H1 (cell line): ENCODE measurements around the gene OR8B3. TPM values are rescaled to one million over a fixed set of nuclear protein-coding genes. Genes with fewer than 3 reads are reported as not detected.

Experiments used
- polyA plus RNA-seq, 7 experiments: library from polyadenylated mRNA; depleted of rRNA in 3 of 7; stranded (reverse) in 5 of 7; unstranded in 2 of 7; fragments of >200 nt in 5 of 7; fragments of 200-250 nt in 2 of 7; gene quantifications; 1 replicate in 5 of 7; 2 replicates in 1 of 7; 4 replicates in 1 of 7; pipeline versions ENCODE4 v1.2.1 to v1.2.3, GENCODE V29; 2011 to 2013; ENCODE audit warnings: missing spikeins in 2 of 7, mixed read lengths in 2 of 7
- total RNA-seq: library from RNA; stranded (reverse); fragmentation: NEBNext Ultra II Directional; extraction: Animal tissue kit (Norgen Biotek cat#: 25700); gene quantifications from 2 replicates; pipeline ENCODE4 v1.2.1, GENCODE V29; 2021
- TF ChIP-seq, protein P1 (sequence below): IDR thresholded peaks from 2 replicates; pipeline ENCODE4 v1.6.1; 2012; ENCODE audit warnings: low read length, inconsistent platforms

The OR8B3 gene
- total and polyA plus RNA-seq, 2 of the 8 experiments (the other 6 are each of a cell fraction or from before 2014, with no cell fraction given) = not detected

- TF ChIP-seq, protein P1, sequence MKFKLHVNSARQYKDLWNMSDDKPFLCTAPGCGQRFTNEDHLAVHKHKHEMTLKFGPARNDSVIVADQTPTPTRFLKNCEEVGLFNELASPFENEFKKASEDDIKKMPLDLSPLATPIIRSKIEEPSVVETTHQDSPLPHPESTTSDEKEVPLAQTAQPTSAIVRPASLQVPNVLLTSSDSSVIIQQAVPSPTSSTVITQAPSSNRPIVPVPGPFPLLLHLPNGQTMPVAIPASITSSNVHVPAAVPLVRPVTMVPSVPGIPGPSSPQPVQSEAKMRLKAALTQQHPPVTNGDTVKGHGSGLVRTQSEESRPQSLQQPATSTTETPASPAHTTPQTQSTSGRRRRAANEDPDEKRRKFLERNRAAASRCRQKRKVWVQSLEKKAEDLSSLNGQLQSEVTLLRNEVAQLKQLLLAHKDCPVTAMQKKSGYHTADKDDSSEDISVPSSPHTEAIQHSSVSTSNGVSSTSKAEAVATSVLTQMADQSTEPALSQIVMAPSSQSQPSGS = no peak
Observed at GRCh38 chr11:124441519-124441918, 42.7 kb upstream of the OR8B3 start (continued).
